Bronchial epithelial cell (primary cell): ENCODE data around the gene IL21R. TPM values are rescaled to one million over a fixed set of nuclear protein-coding genes. Genes with fewer than 3 reads are reported as not detected.
A peak's percentile ranks its signal among the peaks of the same experiment; 100 is the strongest.
"Not testable (repeated sequence)": the region's sequence is repeated elsewhere in the genome, so short reads cannot be mapped to it uniquely, and the experiment has no call there.

Source experiments
- DNase-seq: peaks from one replicate; pipeline ENCODE4 v3.0.0-alpha.2; 2010; ENCODE audit warnings: low read depth
- FAIRE-seq: peaks from 2 replicates; lab custom pipeline; 2011; peaks lifted over from hg19 to GRCh38; lab: Jason Lieb, UNC
- H3K27me3 ChIP-seq: 2 replicates; pipeline ENCODE4 v1.5.1; 2011; ENCODE audit warnings: low read length; ENCODE audit not compliant: control insufficient read depth, insufficient read depth
- H3K36me3 ChIP-seq: 2 replicates; pipeline ENCODE4 v1.5.1; 2011; ENCODE audit warnings: low read length; ENCODE audit not compliant: control insufficient read depth, insufficient read depth
- H3K4me3 ChIP-seq: 2 replicates; pipeline ENCODE4 v1.5.1; 2011; ENCODE audit warnings: mild to moderate bottlenecking, low read depth, low read length, control low read depth
- total RNA-seq: library from RNA; depleted of rRNA; stranded (reverse); fragments of >200 nt; gene quantifications from 2 replicates; pipeline ENCODE4 v1.2.1, GENCODE V29; 2014
- TF ChIP-seq, protein P1 (sequence below): IDR thresholded peaks from 2 replicates; pipeline ENCODE4 v1.5.1; 2011; ENCODE audit warnings: mild to moderate bottlenecking, moderate library complexity, low read length, control low read depth, inconsistent platforms; ENCODE audit not compliant: insufficient read depth, severe bottlenecking

The IL21R gene
- total RNA-seq, 1 donor from 2014 or later, result not detected

DNA sequence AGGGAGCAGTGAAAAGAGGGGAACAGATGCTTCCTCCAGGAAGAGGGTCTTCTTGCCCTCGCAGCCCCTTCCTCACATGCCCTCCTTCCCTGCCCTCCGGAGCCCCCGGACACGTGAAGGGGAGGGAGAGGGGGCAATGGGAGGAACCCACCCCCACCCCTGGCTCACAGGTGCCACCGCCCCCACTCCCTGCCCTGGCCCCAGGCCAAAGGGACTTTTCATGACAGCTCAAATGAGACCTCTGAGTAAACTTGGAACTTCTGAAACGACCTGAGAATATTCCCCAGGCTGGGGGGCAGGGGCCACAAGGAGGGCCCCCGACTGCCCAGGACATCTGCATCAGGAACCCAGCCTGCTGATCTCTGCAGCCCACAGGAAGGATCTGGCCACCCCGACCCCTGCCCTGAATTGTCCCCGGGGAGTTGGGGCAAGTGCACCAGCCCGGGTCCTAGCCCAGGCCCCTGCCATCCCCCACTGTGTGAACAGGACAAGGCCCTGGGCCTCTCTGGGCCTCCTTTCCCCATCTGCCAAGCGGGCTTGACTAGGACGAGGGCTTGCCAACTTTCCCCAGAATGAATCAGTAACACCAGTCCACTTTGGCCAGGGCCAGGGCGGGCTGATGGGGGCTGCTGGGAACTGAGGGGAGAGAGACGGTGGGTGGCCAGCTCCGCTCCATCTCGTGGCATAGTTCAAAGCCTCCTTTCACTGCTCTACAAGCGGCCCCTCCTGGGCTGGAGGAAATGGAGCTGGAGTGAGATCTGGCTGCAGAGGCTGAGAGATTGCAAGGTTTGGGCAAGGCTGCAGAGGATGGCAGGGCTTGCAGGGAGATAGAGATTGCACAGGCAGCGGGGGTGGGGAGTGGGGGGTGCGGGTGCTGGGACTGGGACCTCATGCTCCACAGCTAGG is 3.8 kb downstream of the IL21R start:
- Histone ChIP-seq H3K27me3 (peaks cover 2% of the 10 kb centered on the region), H3K36me3 (no peaks in the 10 kb centered on the region), H3K4me3 (no peak overlapping the region)
- TF ChIP-seq, protein P1, sequence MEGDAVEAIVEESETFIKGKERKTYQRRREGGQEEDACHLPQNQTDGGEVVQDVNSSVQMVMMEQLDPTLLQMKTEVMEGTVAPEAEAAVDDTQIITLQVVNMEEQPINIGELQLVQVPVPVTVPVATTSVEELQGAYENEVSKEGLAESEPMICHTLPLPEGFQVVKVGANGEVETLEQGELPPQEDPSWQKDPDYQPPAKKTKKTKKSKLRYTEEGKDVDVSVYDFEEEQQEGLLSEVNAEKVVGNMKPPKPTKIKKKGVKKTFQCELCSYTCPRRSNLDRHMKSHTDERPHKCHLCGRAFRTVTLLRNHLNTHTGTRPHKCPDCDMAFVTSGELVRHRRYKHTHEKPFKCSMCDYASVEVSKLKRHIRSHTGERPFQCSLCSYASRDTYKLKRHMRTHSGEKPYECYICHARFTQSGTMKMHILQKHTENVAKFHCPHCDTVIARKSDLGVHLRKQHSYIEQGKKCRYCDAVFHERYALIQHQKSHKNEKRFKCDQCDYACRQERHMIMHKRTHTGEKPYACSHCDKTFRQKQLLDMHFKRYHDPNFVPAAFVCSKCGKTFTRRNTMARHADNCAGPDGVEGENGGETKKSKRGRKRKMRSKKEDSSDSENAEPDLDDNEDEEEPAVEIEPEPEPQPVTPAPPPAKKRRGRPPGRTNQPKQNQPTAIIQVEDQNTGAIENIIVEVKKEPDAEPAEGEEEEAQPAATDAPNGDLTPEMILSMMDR, result no peak
- DNase-seq (no peak), FAIRE-seq (no peak)

DNA sequence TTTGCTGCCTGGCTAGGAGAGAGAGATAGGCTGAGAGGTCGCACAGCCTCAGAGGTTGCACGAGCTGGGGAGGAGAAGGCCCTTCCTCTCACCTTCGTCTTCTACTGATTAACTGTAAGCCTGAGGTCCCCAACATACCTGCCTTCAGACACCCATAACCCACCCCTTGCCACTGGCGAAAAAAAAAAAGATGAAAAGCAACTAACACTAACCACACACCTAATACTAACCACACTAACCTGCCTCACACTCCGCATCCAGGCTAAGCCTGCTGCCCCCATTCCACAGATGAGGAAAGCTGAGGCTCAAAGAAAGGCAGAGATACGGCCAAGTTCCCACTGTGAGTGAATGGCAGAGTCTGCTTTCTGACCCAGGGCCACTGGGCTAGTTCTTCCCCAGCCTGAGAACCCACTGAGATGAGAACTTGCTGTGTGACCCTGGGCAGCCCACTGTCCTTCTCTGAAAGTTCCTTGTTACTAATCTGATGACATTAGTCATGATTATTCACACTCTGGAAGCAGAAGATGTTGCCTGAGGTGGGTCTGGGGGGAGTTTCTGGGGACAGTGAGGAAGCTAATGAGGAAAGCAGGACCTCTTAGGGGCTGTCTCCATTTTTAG is 4.6 kb downstream of the IL21R start:
- FAIRE-seq, result no peak

DNA sequence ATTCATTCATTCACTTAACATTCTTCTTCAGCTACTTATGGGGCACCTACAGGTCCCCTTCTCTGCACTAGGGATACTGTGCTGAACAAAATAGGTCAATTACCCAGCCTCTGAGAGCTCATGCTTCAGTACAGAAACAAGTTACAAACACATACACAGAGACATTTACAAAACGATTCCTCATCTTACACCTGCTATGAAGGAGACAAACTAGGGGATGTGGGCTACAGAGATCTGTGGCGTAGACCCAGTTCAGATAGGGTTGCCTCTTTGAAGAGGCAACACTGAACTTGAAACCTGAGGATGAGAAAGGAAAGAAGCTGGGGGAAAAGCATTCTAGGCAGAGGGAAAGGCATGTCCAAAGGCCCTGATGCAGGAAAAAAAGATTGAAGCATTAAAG is 5.2 kb downstream of the IL21R start:
- Histone ChIP-seq H3K27me3 (peaks cover 2% of the 10 kb centered on the region), H3K4me3 (no peak overlapping the region)
- no peak for FAIRE-seq

More for the DNA sequence above, 4.6 kb downstream of the IL21R start:
- H3K36me3 ChIP-seq, result no peaks in the 10 kb centered on the region
- no peak overlapping the region for H3K4me3 ChIP-seq
- no peak for DNase-seq
- TF ChIP-seq, protein P1, result no peak
- peaks cover 2% of the 10 kb centered on the region for H3K27me3 ChIP-seq

DNA sequence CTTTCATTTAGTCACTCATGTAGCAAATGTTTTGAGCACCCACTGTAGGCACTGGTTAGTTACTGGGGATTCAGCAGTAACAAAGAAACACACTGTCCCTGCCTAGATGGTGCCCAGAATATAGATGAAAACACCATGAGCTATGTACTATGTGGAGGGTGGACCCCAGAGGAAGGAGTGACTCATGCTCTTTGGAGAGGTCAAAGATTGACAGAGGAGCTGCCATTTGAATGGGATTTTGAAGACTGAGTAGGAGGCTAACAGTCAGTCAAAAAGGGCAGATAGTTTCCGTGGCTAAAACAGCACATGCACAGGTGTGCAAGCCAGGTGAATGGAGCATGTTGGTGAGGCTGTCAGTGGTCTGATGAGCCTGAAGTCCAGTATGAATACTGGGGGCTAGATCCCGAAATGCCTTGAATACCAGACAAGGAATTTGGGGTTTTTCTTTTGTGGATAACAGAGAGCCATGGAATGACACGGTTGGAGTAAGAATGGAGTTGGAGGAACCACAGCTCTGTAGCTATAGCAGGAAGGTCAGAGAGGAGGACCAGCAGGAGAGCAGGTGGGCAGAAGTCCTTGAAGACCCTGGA is 6.1 kb downstream of the IL21R start:
- no peaks in the 10 kb centered on the region for H3K36me3 ChIP-seq
- no peak for FAIRE-seq
- H3K27me3 ChIP-seq, result no peaks in the 10 kb centered on the region
- TF ChIP-seq, protein P1, result no peak
- no peak overlapping the region for H3K4me3 ChIP-seq
- peak; percentile 44 for DNase-seq

More for the DNA sequence above, 5.2 kb downstream of the IL21R start:
- TF ChIP-seq, protein P1, result no peak
- no peak for DNase-seq
- H3K36me3 ChIP-seq, result no peaks in the 10 kb centered on the region

DNA sequence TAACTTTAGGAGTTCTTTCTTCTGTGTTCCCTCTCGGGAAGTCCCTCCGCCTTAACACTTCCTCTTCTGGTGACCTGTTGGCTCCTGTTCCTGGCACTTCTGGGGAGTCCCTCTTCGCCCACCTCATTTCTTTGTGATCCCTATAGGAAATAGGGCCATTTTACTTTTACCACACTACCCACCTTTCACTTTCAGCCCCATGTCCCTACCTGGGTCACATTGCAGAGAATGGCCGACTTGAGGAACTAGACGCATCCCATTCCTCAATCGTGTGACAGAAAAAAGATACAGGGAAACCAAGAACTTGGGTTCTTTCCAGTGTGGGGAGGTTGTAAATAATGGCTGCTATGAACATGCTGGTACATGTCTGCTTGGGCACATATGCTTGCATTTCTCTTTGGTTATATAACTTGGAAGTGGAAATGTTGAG is 6.6 kb downstream of the IL21R start:
- Histone ChIP-seq H3K27me3 (no peaks in the 10 kb centered on the region), H3K4me3 (no peak overlapping the region), H3K36me3 (no peaks in the 10 kb centered on the region)
- TF ChIP-seq, protein P1, result no peak
- DNase-seq (peak; percentile 75), FAIRE-seq (no peak)

DNA sequence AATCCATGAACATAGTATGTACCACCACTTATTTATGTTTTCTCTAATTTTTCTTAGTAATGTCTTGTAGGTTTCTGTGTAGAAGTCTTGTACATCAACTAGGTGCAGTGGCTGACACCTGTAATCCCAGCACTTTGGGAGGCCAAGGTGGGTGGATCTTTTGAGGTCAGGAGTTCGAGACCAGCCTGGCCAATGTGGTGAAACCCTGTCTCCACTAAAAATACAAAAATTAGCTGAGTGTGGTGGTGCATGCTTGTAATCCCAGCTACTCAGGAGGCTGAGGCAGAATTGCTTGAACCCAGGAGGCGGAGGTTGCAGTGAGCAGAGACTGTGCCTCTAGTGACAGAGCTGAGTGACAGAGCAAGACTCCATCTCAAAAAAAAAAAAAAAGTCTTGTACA is 8.0 kb downstream of the IL21R start:
- not testable (repeated sequence) for FAIRE-seq, DNase-seq, H3K4me3 ChIP-seq, H3K36me3 ChIP-seq, H3K27me3 ChIP-seq
